Mammary epithelial cell (primary cell): ENCODE data around the gene ABCA4.

Experiments used
- CTCF ChIP-seq, 2 donors: IDR thresholded peaks in 1 of 2; conservative IDR thresholded peaks in 1 of 2; 2 replicates each; pipeline ENCODE4 v1.5.1; 2011 to 2012; ENCODE audit warnings: inconsistent platforms in 2 of 2, low read length in 2 of 2, mild to moderate bottlenecking in 2 of 2, control low read depth in 1 of 2, low read depth in 1 of 2; ENCODE audit not compliant: insufficient read depth in 1 of 2; ENCODE audit errors: extremely low read depth in 1 of 2
- EZH2 ChIP-seq: IDR thresholded peaks from 2 replicates; pipeline ENCODE4 v1.6.1; 2012; ENCODE audit warnings: low read length, inconsistent platforms, borderline replicate concordance

- no peak for TF ChIP-seq CTCF (conservative IDR thresholded peaks at IDR 0.05 in 1 of 2, IDR thresholded peaks at IDR 0.05 in 1 of 2; ENCODE audit: extremely low read depth in 1 of 2, insufficient read depth in 1 of 2, low read depth in 1 of 2, low read length in 2 of 2)
- no peak for TF ChIP-seq EZH2
Measured at GRCh38 chr1:93988634-93989350, 132.2 kb downstream of the ABCA4 start.
